ENCODE measurements around the gene CLEC20A.

CLEC20A gene

DNA sequence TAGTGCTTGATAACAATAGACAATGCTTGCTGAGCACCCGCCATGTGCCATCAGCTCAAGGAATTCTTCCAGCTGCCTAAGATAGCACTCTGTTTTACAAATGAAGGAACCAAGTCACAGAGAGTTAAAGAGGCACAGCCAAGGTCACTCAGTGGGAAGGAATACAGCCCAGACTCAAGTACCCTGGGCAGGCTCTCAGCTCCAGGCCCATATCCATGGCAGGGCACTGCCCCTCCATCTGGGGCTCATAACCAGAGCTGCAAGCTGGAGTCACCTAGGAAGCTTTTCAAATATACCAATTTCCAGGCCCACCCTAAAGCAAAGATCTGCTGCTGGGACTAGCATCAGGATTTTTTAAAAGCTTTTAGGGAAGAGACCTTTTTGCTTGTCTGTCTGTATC is 1.6 kb downstream of the CLEC20A start:
- DNase-seq (ENCODE audit: low read depth) = no peak
- TF ChIP-seq, protein P1, sequence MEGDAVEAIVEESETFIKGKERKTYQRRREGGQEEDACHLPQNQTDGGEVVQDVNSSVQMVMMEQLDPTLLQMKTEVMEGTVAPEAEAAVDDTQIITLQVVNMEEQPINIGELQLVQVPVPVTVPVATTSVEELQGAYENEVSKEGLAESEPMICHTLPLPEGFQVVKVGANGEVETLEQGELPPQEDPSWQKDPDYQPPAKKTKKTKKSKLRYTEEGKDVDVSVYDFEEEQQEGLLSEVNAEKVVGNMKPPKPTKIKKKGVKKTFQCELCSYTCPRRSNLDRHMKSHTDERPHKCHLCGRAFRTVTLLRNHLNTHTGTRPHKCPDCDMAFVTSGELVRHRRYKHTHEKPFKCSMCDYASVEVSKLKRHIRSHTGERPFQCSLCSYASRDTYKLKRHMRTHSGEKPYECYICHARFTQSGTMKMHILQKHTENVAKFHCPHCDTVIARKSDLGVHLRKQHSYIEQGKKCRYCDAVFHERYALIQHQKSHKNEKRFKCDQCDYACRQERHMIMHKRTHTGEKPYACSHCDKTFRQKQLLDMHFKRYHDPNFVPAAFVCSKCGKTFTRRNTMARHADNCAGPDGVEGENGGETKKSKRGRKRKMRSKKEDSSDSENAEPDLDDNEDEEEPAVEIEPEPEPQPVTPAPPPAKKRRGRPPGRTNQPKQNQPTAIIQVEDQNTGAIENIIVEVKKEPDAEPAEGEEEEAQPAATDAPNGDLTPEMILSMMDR (IDR thresholded peaks at IDR 0.05; ENCODE audit: low read depth, low read length, missing control alignments) = no peak
- H3K4me3 ChIP-seq (ENCODE audit: low read depth, low read length) = no peak overlapping the region

DNA sequence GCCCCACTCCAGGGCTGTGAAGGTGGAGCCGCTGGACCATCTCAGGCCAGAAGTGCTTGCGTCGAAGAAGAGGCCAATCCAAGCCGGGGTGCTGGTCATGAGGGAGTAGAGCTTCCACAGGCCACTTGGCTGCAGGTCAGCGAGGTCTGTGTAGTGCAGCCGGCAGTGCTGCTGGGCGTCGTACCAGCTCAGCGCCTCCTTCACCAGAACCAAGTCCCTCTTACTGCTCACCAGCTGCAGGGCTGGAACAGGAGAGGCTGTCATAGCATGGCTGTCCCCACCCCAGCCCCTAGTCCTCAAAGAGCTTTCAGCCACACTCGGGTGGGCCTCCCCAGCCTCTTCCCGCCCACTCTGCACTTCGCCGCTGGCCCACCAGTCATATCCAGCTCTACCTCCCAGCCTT is 2.2 kb downstream of the CLEC20A start:
- DNase-seq (ENCODE audit: low read depth) = no peak
- no peak overlapping the region for H3K4me3 ChIP-seq (ENCODE audit: low read depth, low read length)
- TF ChIP-seq, protein P1 (IDR thresholded peaks at IDR 0.05; ENCODE audit: low read depth, low read length, missing control alignments) = no peak

DNA sequence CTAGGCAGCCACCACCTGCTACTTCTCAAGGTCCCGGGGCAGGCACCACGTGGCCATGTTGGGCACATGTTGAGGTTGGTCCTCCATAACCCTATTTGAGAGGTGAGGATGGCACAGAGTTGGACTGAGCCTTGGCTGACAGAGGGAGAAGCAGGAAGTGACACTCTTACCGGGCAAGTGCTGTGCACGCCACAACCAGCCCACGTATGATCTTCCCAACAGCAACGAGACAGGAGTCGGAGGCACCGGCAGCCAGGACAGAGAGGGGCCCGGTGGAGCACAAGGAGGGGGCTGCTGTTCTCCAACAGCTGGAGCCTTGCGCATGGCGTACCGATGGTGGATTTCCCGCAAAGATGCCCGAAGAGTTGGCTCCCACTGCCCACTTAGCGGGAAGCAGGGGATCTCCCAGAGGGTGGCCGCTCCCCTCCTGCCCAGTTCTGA is 3.4 kb downstream of the CLEC20A start:
- no peak overlapping the region for H3K4me3 ChIP-seq (ENCODE audit: low read depth, low read length)
- TF ChIP-seq, protein P1 (IDR thresholded peaks at IDR 0.05; ENCODE audit: low read depth, low read length, missing control alignments) = no peak
- DNase-seq (ENCODE audit: low read depth) = no peak

DNA sequence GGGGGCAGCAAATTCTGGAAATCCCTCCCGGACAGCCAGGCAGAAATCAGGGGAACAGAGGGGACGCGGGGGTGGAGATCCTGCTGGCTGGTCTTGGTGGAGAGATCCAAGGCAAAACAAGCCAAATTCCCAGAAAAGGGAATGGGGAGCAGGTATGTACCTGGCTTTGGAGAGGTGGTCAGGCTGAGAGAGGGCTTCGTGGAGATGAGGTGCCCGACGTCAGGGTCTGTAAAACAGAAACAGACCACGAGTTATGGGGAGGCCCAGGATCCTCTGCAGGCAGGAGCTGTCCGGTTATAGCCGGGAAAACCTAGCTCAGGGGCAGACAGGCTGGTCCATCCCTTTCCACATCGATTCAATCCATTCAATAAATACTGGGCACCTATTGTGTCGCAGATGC is 4.4 kb downstream of the CLEC20A start:
- H3K4me3 ChIP-seq (ENCODE audit: low read depth, low read length) = no peak overlapping the region
- TF ChIP-seq, protein P1 (IDR thresholded peaks at IDR 0.05; ENCODE audit: low read depth, low read length, missing control alignments) = no peak
- no peak for DNase-seq (ENCODE audit: low read depth)

DNA sequence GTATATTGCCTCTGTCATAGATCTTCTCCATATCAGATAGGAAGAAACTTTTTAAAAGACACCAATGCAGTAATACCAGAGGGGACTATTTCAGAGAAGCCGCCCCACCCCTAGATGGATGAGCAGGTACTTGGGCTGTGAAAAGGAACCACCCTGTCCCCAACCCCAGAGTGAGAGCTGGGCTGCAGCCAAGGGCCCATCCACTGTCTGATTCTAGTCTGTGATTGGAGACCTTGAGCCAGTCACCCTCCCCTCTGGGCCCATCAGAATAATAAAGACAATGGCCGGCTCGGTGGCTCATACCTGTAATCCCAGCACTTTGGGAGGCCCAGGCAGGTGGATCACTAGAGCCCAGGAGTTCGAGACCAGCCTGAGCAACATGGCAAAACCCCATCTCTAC is 5.0 kb downstream of the CLEC20A start:
- no peak overlapping the region for H3K4me3 ChIP-seq (ENCODE audit: low read depth, low read length)
- no peak for DNase-seq (ENCODE audit: low read depth)
- TF ChIP-seq, protein P1 (IDR thresholded peaks at IDR 0.05; ENCODE audit: low read depth, low read length, missing control alignments) = no peak

DNA sequence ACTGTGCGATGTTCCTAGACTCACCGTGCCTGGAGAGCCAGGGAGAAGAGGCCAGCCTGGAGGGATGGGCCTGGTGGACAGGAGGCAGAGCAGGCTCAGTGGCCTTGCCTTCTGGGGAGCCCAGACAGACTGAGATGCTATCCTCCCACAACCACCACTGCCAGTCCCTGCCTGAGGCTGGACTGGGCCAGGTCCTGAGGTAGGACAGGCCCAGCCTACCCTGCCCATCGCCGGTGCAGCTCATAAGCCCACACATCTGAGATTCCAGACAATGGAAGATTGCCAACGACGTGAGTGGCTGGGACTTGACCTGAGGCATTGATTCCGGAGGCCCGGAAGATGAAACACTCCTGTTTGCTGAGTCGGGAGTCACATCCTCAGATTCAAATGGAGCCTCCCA is 5.8 kb downstream of the CLEC20A start:
- TF ChIP-seq, protein P1 (IDR thresholded peaks at IDR 0.05; ENCODE audit: low read depth, low read length, missing control alignments) = no peak
- H3K4me3 ChIP-seq (ENCODE audit: low read depth, low read length) = no peak overlapping the region
- no peak for DNase-seq (ENCODE audit: low read depth)

DNA sequence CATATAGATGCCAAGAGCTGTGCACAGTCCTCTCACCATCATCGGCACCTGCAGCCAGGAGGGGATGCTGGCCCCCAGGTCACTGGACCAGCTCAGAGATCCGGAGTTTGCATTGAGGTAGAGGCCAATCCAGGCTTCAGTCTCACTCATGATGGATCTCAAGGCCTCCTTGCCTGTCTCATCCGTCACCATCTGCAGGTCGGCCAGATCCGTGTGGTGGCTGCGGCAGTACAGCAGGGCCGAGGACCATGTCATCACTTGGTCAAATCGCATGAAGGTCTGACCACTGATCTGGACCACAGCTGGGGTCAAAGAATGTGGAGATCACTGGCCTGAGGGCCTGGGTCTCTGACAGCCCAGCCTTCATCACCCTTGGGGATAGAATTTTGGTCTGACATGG is 6.6 kb downstream of the CLEC20A start:
- no peak overlapping the region for H3K4me3 ChIP-seq (ENCODE audit: low read depth, low read length)
- TF ChIP-seq, protein P1 (IDR thresholded peaks at IDR 0.05; ENCODE audit: low read depth, low read length, missing control alignments) = no peak
- no peak for DNase-seq (ENCODE audit: low read depth)

Measured in GM12864 (cell line).